ENCODE measurements around the gene CHD1.

DNA sequence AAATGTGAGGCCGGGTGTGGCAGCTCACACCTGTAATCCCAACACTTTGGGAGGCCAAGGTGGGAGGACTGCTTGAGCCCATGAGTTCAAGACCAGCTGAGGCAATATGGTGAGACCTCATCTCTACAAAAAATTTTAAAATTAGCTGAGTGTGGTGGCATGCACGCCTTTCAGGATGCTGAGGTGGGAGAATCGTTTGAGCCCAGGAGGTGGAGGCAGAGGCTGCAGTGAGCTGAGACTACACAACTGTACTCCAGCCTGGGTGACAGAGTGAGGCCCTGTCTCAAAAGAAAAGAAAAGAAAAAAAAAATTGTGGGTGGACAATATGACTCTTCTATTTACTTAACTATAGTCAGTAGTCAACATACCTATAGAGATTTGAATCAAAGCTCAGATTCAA, 4.8 kb downstream of the CHD1 start:
- TF ChIP-seq, protein P1, sequence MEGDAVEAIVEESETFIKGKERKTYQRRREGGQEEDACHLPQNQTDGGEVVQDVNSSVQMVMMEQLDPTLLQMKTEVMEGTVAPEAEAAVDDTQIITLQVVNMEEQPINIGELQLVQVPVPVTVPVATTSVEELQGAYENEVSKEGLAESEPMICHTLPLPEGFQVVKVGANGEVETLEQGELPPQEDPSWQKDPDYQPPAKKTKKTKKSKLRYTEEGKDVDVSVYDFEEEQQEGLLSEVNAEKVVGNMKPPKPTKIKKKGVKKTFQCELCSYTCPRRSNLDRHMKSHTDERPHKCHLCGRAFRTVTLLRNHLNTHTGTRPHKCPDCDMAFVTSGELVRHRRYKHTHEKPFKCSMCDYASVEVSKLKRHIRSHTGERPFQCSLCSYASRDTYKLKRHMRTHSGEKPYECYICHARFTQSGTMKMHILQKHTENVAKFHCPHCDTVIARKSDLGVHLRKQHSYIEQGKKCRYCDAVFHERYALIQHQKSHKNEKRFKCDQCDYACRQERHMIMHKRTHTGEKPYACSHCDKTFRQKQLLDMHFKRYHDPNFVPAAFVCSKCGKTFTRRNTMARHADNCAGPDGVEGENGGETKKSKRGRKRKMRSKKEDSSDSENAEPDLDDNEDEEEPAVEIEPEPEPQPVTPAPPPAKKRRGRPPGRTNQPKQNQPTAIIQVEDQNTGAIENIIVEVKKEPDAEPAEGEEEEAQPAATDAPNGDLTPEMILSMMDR (conservative IDR thresholded peaks at IDR 0.05 in 1 of 2, IDR thresholded peaks at IDR 0.05 in 1 of 2; ENCODE audit: extremely low read depth in 1 of 2, insufficient read depth in 1 of 2, low read depth in 1 of 2, low read length in 2 of 2): no peak
- no peak for TF ChIP-seq EZH2 (IDR thresholded peaks at IDR 0.05; ENCODE audit: borderline replicate concordance, low read length)
